GM18907 (cell line): Measurements from ENCODE around the gene TMEM130.
A peak's percentile ranks its signal among the peaks of the same experiment; 100 is the strongest.

ENCODE experiments used
- ATAC-seq: cut with Tn5 transposase; IDR thresholded peaks from one replicate; pipeline ENCODE4 v1.9.1; 2021; ENCODE audit warnings: mild to moderate bottlenecking, moderate library complexity; ENCODE audit not compliant: unreplicated experiment

Gene TMEM130

DNA sequence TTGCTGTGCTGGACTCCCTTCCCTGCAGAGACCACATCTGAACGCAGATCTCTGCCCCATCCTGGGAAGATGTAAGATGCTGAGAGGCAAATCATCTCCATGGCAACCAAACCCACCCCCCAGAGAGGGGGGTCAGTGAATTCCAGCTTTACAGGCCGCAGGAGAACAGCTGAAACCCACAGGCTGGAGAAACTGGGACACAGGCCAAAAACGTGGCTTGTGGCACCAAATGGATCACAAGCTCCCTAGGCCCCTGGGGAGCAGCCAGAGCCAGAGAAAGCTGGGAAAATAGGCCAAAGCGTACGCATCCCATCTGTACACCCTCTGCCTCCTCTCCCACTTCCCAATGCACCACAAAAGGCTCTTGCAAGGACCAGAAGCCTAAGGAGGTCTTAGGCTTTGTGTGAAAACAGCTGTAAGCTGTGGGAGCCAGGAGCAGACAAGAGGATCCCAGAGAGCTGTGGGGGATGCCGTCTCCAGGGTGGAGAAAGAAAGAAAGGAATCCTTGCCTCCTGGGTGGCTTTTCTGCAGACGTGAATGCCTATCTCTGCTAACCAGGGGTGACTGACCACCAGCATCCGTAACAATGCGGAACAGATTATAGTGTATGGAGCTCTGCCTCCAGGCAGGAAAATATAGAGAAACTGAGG, 59.5 kb downstream of the TMEM130 start:
- ATAC-seq = no peak

DNA sequence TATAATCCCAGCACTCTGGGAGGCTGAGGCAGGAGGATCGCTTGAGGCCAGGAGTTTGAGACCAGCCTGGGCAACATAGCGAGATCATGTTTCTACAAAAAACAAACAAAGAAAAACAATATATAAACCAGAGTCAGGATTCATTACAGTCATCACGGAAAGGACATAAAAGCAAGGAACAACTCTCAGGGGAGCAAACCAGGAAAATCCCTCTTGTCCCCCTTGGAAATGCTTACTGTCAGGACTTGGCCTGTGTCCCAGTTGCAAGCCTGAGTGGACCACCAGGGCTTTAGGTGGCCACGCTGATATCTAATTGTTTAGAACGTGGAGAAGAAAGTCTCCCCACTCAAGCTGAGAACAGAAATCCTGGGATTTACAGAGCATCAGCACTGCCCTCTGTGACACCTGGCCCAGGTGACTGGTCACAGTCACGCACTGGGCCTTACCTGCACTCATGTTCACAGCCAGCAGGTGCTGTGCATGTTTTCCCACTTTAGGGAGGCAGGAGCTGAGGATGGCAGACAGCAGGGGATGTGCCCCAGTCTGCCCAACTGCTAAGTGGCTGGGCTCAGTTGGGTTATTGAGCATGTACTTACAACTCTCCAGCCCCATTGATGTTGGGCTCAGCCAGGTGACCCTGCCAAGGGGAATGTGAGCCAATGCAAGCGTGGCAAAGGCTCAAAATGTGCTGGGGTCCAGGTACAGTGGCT, 60.9 kb downstream of the TMEM130 start:
- ATAC-seq = no peak

DNA sequence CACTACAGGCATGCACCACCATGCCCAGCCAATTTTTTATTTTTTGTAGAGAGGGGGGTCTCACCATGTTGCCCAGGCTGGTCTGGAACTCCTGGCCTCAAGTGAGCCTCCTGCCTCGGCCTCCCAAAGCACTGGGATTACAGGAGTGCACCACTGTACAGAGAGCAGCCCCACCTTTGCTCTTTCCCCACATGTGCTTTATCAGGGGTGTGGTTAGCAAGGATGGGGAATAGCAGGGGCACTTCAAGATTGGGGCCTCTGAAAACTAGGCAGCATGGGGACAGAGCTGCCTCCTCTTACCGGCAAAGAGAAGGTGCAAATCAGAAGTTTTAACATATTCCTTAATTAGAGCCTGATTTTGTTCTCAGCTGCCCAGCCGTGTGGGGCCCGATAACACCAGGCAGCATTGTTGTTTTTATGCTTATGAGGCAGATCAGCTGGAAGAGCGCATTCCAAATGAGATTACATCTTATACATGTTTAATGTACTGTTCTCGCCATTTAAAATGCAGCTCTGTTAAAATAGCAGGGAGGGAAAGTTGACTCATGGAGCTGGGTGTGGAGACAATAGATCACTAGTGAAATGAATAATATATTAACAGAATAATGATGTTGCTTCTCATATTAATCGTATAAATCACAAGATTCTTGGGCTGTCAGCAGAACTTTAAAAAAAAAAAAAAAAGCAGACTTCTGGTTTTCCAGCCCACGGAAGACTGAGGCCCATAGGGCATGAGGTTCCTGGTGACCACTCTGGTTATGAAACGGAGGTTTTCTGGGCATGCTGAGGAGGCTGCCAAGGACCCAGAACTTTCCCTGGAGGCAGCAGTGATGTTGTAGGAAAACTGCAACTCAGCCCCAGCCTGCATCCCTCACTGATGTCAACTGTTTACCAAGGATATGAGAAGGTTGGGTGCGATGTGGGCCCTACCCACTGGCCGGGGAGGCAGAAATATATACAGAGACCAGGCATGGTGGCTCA, 62.5 kb downstream of the TMEM130 start:
- no peak for ATAC-seq

DNA sequence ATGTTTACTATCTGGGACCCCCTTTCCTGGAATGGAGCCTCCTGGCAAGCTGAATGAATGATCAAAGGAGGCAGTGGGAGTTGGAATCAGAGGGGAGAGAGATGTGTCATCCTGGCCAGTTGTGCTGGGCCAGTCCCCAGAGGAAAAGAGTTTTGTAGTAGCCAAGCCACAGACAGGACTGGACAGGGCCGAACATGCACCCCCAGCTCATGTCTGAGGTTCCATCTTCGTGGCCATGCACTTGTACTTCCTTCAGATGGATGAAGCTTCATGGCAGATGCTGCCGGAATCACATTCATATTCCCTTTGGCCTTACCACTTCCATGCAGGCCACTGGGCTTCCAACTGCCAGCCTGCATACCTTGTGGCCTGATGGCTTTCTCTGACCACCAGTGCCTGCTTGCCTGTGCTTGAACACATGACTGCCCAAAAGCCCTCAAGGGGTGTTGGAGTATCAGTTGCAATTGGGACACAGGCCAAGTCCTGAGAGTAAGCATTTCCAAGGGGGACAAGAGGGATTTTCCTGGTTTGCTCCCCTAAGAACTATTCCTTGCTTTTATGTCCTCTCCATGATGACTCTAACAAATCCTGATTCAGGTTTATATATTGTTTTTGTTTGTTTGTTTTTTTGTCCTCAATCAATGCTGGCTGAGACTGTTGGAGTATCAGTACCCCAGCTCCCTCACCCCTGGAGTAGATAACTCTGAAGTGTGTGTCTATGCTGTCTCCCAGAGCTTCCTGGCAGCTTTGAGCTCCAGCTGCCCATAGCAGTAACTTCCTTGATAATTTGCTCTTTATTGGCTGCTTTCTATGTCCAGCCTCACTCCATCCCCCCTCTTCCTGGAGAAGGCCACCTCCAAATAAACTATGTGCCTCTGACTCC, 63.6 kb downstream of the TMEM130 start:
- ATAC-seq = no peak

DNA sequence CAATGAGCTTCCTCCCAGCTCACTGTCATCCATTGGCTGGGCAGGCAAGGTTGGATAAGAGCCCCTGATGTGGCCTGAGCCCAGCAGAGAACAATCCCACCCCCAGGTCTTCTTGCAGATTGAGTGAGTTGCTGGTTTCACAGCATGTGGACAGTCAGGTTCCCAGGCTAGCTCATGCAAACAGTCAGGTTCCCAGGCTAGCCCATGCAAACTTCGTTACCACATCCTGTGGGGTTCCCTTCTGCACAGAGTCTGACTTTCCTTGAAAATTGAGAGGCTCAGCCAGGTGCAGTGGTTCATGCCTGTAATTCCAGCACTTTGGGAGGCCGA, 67.1 kb downstream of the TMEM130 start:
- peak; percentile 50 for ATAC-seq

DNA sequence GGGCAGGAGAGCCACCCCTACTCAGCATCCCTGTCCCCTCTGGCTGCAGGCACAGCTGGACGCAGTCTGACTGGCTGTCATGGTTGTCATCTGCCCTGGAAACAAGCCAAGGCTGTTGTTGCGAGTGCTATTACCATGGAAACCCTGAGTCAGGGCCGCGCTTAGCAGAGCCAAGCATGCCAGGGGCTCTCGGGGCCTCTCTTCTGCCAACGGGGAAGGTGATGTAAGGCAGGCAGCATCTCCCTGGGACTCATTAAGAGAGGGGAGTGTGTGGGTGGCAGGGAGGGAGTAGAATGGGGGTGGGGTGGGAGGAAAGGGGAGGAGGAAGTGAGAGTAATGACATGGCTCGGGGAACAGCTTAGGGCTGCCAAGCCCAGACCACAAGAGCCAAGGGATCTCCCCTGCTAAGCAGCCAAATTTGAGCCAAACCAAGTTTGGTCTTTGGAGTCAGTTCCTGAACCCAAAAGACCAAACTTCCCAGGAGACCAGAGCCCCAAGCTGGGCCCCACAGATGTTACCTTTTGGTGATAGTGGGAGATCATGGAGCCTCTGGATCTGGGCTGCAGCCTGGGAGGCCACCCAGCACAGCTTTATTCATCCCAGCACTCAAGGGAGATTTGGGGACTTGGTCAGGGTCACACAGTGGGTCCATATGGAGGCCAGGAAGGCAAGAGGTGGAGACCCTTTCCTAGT, 67.6 kb downstream of the TMEM130 start:
- ATAC-seq = peak; percentile 93

DNA sequence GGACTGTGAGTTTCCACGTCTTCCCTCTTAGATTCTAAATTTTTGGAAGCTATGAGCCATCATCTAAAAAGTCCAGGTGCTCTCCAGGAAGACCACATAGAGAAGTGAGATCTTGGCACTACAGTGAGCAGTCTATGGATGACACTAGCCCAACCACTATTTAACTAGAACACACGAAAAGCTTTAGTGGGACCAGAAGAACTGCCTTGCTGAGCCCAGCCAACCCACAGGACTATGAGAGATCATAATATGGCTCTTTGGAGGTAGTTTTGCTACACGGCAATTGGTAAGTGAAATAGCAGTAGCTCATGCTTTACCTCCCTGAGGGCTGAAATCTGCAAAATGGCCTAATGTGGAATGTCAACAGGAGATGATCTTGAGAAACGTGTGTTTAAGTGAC, 68.8 kb downstream of the TMEM130 start:
- ATAC-seq = no peak

DNA sequence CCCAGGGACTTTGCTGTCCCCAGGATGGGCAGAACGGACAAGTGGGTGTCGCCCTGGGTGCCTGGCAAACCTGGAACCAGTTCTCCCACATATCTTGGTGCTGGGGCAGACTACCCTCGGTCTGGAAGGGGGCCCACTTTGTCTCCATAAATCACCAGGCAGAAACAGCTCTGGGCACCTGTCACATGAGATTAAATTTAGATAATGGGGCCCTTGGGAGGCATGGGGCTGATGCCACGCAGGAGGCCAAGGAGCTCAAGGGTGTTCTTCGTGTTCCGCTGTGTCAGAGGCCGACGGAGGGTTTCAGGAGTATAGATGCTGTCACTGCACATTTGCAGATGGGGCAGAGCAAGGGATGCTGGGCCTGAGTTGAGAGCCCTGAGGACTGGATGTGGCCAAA, 72.7 kb downstream of the TMEM130 start:
- no peak for ATAC-seq
